GM21825 (cell line): ENCODE measurements around the gene TP63.

Experiments used
- ATAC-seq: cut with Tn5 transposase; IDR thresholded peaks from one replicate; pipeline ENCODE4 v1.9.1; 2021; ENCODE audit warnings: mild to moderate bottlenecking, moderate library complexity; ENCODE audit not compliant: unreplicated experiment

Gene TP63

GRCh38 chr3:189680723-189681122, 49.5 kb downstream of the TP63 start:
- ATAC-seq = no peak

- no peak for ATAC-seq
Measured at GRCh38 chr3:189683546-189684255, 52.5 kb downstream of the TP63 start.

GRCh38 chr3:189684317-189684716, 53.1 kb downstream of the TP63 start:
- ATAC-seq = no peak

- ATAC-seq = no peak
Measured at GRCh38 chr3:189685291-189685690, 54.1 kb downstream of the TP63 start.

GRCh38 chr3:189685860-189686259, 54.7 kb downstream of the TP63 start:
- no peak for ATAC-seq

GRCh38 chr3:189687475-189687874, 56.3 kb downstream of the TP63 start:
- ATAC-seq = no peak

DNA sequence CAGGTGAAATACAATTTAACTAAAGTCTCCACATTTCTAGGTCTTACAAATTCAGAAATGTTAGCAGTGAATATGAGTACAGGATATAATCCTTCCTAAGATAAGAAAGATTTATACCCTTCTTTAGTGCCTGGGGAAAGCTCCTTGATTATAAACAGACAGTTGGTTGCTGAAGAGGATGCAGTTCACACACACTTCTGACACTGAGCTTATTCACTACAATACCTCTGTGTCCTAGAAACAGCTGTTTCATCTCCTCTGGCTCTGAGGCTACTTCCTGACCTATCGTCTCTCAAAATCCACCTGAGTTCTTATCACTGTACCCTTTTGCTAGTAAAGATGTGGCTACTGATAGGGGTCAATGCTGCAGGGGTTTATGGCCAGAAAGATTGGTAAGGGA, 57.1 kb downstream of the TP63 start:
- no peak for ATAC-seq

DNA sequence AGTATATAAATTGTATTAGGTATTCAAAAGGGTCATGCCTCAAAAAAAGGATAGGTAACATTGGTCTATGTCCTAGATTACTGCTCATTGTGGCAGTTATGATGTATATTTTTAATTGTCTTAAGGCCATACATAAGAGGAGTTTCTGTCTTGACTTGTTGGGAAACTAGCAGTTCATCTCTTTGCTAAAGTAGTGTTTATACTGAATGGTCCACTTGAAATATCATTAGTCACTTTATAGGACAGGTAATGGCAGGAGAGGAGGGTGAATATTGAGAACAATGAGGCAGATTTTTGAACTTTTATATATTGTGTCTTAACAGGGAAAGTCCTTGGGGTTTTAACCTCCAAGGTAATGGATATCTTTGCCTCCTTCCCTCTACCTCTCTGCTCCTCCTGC, 58.4 kb downstream of the TP63 start:
- ATAC-seq = no peak

DNA sequence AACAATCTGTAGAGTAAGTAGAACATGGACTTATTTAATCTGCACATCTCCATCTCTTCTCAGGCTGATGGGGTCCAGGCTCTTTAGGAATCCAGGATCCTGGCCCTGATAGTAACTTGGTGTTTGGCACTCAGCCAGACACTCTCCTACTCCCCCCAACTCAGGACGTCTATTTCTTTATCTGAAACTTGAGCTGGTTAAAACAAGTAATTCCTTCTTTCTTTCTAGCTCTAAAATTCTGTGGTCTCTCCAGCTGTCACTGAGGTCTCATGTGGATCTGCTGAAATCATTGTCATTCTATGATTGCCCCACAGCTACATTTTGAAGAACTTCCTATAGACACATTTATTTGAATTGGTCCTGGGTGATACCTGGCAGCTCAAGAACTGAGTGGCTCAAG, 59.0 kb downstream of the TP63 start:
- no peak for ATAC-seq

- no peak for ATAC-seq
Measured at GRCh38 chr3:189690672-189691071, 59.5 kb downstream of the TP63 start.

DNA sequence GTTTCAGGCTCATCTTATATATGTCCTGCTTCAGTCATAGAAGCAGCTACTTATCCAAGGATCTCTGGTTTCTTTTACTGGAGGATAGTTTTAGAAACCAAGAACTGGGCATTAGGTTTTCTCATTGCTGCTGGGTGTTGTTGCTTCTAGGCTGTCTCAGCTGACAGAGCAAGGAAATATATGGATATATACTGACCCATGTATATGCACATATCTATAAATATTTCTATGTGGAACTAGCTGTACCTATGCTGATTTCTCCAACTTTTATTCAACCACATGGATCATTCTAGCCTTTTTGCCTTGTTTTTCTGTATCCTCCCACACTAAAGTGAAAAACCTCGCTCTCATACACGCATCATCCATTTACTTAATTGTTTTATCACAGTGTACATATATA, 64.2 kb downstream of the TP63 start:
- no peak for ATAC-seq

GRCh38 chr3:189698811-189699210, 67.6 kb downstream of the TP63 start:
- no peak for ATAC-seq

- ATAC-seq = no peak
Measured at GRCh38 chr3:189699885-189700284, 68.7 kb downstream of the TP63 start.

DNA sequence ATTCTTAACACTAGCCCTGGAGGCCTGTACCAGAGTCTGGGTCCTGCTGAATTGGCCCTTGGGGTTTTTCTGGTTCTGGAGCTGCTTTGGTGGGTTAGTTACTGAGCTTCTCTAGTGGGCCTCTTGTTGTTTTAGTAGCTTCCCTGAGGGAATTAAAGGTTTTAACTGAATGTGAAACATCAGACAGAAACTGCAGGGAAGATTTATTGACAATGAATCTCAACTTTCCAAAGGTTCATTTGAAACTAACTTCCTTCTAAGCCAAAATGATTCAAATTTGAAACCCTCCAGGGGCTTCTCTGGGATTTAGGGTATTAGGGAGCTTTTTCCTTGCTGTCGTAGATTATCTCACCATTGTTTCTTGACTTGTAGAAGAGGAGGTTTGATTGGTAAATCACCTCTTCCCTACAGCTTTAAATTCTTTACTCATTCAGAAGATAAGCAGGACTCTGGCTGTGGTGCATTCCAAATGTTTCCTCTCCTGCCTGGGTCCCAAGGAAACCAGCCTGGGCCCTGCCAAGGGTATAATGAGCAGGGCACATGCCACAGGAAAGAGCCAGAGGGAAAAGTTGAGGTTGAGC, 71.0 kb downstream of the TP63 start:
- no peak for ATAC-seq

- no peak for ATAC-seq
Measured at GRCh38 chr3:189703865-189704264, 72.7 kb downstream of the TP63 start.

DNA sequence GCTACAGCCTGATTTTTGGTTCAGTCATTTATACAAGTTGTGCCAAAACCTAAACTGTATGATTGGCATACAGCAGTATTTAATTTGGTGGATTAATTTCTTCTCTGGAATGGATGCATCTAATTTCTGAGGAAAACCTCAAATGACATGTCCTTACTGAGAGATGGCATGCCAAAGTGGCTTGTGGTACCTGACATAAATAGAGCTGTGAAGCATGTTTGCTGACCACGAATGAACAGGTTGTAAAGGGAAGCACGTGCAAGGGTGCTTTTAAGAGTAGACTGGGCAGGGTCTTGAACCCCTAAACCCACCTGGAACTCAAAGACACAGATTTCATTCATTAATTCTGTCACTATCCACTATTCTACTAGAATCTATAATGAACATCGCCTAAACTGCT, 77.2 kb downstream of the TP63 start:
- ATAC-seq = no peak

DNA sequence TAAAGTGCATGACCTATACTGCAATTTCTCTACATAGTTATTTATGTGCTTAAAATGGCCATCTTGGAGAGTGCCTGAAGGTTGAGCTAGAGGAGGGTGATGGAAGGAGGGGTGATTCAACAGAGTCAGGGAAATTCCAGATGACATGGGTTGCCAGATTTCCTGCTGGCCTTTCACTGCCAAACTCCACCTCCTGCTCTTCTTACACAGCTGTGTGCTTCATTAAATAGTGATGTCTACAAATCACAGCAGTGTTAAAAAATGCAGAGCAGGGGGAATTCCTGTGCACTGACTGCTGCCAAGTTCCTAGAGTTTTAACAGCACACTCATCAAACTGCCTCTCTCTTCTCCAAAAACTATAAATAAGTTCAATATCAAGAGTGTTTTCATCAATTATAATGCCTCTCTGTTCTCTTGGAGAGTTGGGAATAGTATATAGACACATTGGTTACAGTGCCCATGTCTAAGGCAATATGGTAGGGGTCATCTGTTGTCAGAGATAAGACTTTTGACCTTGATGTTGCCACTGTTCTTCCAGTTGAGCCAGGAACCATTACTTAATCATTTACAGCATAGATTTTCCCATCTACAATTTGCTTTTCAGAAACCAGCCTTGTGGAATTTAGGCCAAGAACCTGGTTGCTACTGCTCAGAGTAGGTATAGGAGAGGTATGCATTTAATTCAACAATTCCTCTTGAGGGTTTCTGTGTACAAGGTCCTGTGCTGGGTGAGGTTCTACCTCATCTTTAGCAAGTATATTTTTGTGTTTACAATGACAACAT, 79.6 kb downstream of the TP63 start:
- ATAC-seq = peak; percentile 57

GRCh38 chr3:189712906-189713483, 81.8 kb downstream of the TP63 start:
- no peak for ATAC-seq

GRCh38 chr3:189714991-189715961, 84.1 kb downstream of the TP63 start:
- ATAC-seq = no peak

DNA sequence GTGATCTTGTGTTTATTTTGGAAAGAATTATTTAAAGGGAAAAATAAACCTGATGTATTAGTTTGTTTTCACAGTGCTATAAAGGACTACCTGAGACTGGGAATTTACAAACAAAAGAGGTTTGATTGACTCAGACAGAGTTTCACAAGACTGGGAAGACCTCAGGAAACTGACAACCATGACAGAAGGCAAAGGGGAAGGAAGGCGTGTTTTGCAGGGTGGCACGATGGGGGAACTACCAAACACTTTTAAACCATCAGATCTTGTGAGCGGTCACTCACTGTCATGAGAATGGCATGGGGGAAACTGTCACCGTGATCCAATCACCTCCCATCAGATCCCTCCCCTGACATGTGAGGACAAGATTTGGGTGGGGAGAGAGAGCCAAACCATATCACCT, 87.0 kb downstream of the TP63 start:
- ATAC-seq = no peak
